HepG2 (cell line): ENCODE results near the gene STAT4. TPM values are rescaled to one million over a fixed set of nuclear protein-coding genes. Genes with fewer than 3 reads are reported as not detected.

Experiments used
- ATAC-seq: fragments of 200-7000 bp; cut with Tn5 transposase; 3 replicates; pipeline ENCODE4 v1.9.1; 2020; ENCODE audit warnings: mild to moderate bottlenecking, moderate library complexity
- BruUV-seq: library from RNA; stranded (reverse); fragments of 400-500 nt; replicated peaks from 2 replicates; lab custom pipeline; 2021; lab: Mats Ljungman, UMichigan
- CTCF ChIA-PET: fragments of 300-600 bp; formaldehyde crosslinking; extraction: SDS; loops from one replicate; lab custom pipeline; 2021; ENCODE audit warnings: low total read pairs, inconsistent platforms, low intra/inter-chr PET ratio; lab: Yijun Ruan, JAX
- POLR2A ChIA-PET: fragments of 350-600 bp; sonication (Branson Sonifier 250); formaldehyde crosslinking; loops from one replicate; lab custom pipeline; 2020; ENCODE audit warnings: antibody characterized with exemption, inconsistent platforms; lab: Yijun Ruan, JAX
- DNase-seq: peaks from one replicate; pipeline ENCODE4 v3.0.0-alpha.2; 2015; ENCODE audit warnings: low spot score
- FAIRE-seq: peaks from 3 replicates; lab custom pipeline; 2011; peaks lifted over from hg19 to GRCh38; lab: Jason Lieb, UNC
- H2AFZ ChIP-seq: one replicate; pipeline ENCODE4 v1.6.1; 2011; ENCODE audit warnings: low read length, inconsistent platforms
- H3K27ac ChIP-seq: fragments of 300-600 bp; 3 replicates; pipeline ENCODE4 v1.8.0; 2011; ENCODE audit warnings: mixed run types, mild to moderate bottlenecking, mixed read lengths, low read length, inconsistent platforms; ENCODE audit not compliant: insufficient read depth; ENCODE audit errors: extremely low read length
- H3K27me3 ChIP-seq, 2 experiments: fragments of 200-600 bp in 1 of 2; 2 replicates in 1 of 2; 3 replicates in 1 of 2; pipeline versions ENCODE4 v1.6.0 to v1.8.0; 2011; ENCODE audit warnings: low read length in 2 of 2, mild to moderate bottlenecking in 2 of 2, moderate library complexity in 2 of 2, inconsistent platforms in 1 of 2; ENCODE audit not compliant: insufficient read depth in 2 of 2, control insufficient read depth in 1 of 2
- H3K36me3 ChIP-seq, 2 experiments: fragments of 200-600 bp in 1 of 2; replicated peaks in 1 of 2; 2 replicates in 1 of 2; 3 replicates in 1 of 2; pipeline versions ENCODE4 v1.5.1 to v1.8.0; 2011; ENCODE audit warnings: low read length in 2 of 2, inconsistent platforms in 1 of 2; ENCODE audit not compliant: insufficient read depth in 2 of 2, control insufficient read depth in 1 of 2
- H3K4me1 ChIP-seq: 2 replicates; pipeline ENCODE4 v1.5.1; 2012; ENCODE audit warnings: low read length, inconsistent platforms; ENCODE audit not compliant: insufficient read depth
- H3K4me2 ChIP-seq: 2 replicates; pipeline ENCODE4 v1.6.0; 2011; ENCODE audit warnings: low read depth, low read length, inconsistent platforms
- H3K4me3 ChIP-seq, 3 experiments: fragments of 200-600 bp in 1 of 3; sonication (generic), shearing (Covaris generic) in 1 of 3; replicated peaks in 1 of 3; 2 replicates each; pipeline ENCODE4 v1.5.1; 2011 to 2016; ENCODE audit warnings: low read length in 3 of 3, inconsistent platforms in 2 of 3, low read depth in 2 of 3, mild to moderate bottlenecking in 2 of 3, control low read depth in 1 of 3, mixed read lengths in 1 of 3; ENCODE audit not compliant: insufficient read depth in 1 of 3
- H3K79me2 ChIP-seq: one replicate; pipeline ENCODE4 v1.6.1; 2011; ENCODE audit warnings: low read length, inconsistent platforms; ENCODE audit not compliant: insufficient read depth
- H3K9ac ChIP-seq: 2 replicates; pipeline ENCODE4 v1.6.0; 2011; ENCODE audit warnings: mild to moderate bottlenecking, low read depth, low read length, inconsistent platforms; ENCODE audit not compliant: insufficient read depth
- H3K9me3 ChIP-seq: 2 replicates; pipeline ENCODE4 v1.5.1; 2012; ENCODE audit warnings: mild to moderate bottlenecking, low read length
- H4K20me1 ChIP-seq: 2 replicates; pipeline ENCODE4 v1.6.0; 2011; ENCODE audit warnings: inconsistent platforms, mild to moderate bottlenecking, low read length, moderate library complexity; ENCODE audit not compliant: insufficient read depth
- CCDC6 ChIP-seq: sonication (generic); formaldehyde crosslinking; IDR thresholded peaks from 2 replicates; pipeline ENCODE4 v1.8.1; 2022; ENCODE audit warnings: mild to moderate bottlenecking, missing genetic modification reagents, moderate library complexity
- GPN1 ChIP-seq: sonication (generic); formaldehyde crosslinking; IDR thresholded peaks from 2 replicates; pipeline ENCODE4 v1.5.1; 2020; ENCODE audit warnings: missing genetic modification reagents, borderline replicate concordance
- ZKSCAN5 ChIP-seq: sonication (generic); formaldehyde crosslinking; IDR thresholded peaks from 2 replicates; pipeline ENCODE4 v1.5.1; 2020; ENCODE audit warnings: mild to moderate bottlenecking, missing genetic modification reagents
- ZNF292 ChIP-seq: sonication (generic); formaldehyde crosslinking; IDR thresholded peaks from 2 replicates; pipeline ENCODE4 v1.8.1; 2022; ENCODE audit warnings: mild to moderate bottlenecking, low read depth, missing genetic modification reagents, borderline replicate concordance
- ZNF446 ChIP-seq: sonication (generic); formaldehyde crosslinking; IDR thresholded peaks from 2 replicates; pipeline ENCODE4 v1.5.0; 2020; ENCODE audit warnings: mild to moderate bottlenecking, missing genetic modification reagents
- WGBS: methylation state at CpG from one replicate; pipeline ENCODE4 v1.1.6; 2017; ENCODE audit warnings: low lambda C conversion rate; 5-methylcytosine and 5-hydroxymethylcytosine counted together
- in situ Hi-C: cut with HindIII; loops from 2 replicates; pipeline ENCODE4 v1.10.0; 2017; ENCODE audit warnings: low pct_unique_long_range_greater_than_20kb; ENCODE audit not compliant: extremely low pct_ligation_motif_present
- intact Hi-C: fragments of 100-400 bp; cut with micrococcal nuclease; formaldehyde crosslinking; loops from one replicate; pipeline ENCODE4 v1.10.0; 2022; ENCODE audit not compliant: unreplicated experiment
- polyA plus RNA-seq, 8 experiments: library from polyadenylated mRNA; depleted of rRNA in 3 of 8; stranded (reverse) in 7 of 8; unstranded in 1 of 8; fragments of >200 nt; fragmentation: Illumina TruSeq in 4 of 8; extraction: Trizol in 4 of 8; gene quantifications; 2 replicates each; pipeline versions ENCODE4 v1.2.1 to v1.2.3, GENCODE V29; 2011 to 2016; ENCODE audit warnings: low read depth in 4 of 8, missing spikeins in 1 of 8, mixed read lengths in 1 of 8; ENCODE audit not compliant: insufficient read depth in 1 of 8
- total RNA-seq, 5 experiments: library from RNA; depleted of rRNA; stranded (reverse); fragments of >200 nt; fragmentation: Illumina TruSeq; extraction: Trizol; gene quantifications; 2 replicates each; pipeline ENCODE4 v1.2.3, GENCODE V29; 2016; ENCODE audit warnings: low read depth in 1 of 5
- TF ChIP-seq, protein P1 (sequence below), 2 experiments: fragments of 450-650 bp in 1 of 2; sonication (generic) in 1 of 2; formaldehyde crosslinking; IDR thresholded peaks; 2 replicates each; pipeline versions ENCODE4 v1.5.0 to v1.8.0; 2020 to 2022; ENCODE audit warnings: mild to moderate bottlenecking in 1 of 2, missing genetic modification reagents in 1 of 2
- TF ChIP-seq, protein P2 (sequence below): sonication (generic); formaldehyde crosslinking; IDR thresholded peaks from 2 replicates; pipeline ENCODE4 v1.5.0; 2020; ENCODE audit warnings: mild to moderate bottlenecking, missing genetic modification reagents, borderline replicate concordance
- TF ChIP-seq, protein P3 (sequence below): sonication (generic); formaldehyde crosslinking; conservative IDR thresholded peaks from 2 replicates; pipeline ENCODE4 v1.8.0; 2022; ENCODE audit warnings: low read depth, missing genetic modification reagents
- TF ChIP-seq, protein P4 (sequence below): sonication (generic); formaldehyde crosslinking; IDR thresholded peaks from 2 replicates; pipeline ENCODE4 v1.8.0; 2022; ENCODE audit warnings: mild to moderate bottlenecking, missing genetic modification reagents; ENCODE audit not compliant: insufficient replicate concordance

The STAT4 gene
- total and polyA plus RNA-seq, 2 of the 13 experiments (the other 11 are each of a cell fraction or from before 2014, with no cell fraction given): 0.37 TPM; not detected in 1

DNA sequence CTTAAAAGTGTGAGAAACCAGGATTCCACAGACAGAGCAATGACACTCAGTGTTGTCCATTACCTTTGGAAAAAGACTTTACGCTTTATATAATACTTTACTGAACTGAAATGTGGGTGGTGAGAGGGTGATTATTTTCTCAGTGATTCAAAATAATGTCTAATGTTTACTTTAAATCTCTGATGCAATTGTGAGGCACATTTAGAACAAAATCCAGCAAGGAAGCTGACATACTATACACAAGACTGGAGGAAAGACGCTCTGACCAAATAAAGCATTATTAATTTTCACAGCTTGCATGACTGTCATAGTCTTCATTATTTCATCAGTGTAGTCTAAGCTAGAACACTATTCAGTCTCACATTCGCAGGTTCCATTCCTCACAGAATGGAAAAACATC lies 102.7 kb downstream of the STAT4 start:
- Histone ChIP-seq H3K27ac (no peak overlapping the region), H3K4me2 (no peak overlapping the region), H3K9me3 (0 out of 2 replicates have a peak, but pooled peaks cover 7% of the 10 kb centered on the region), H3K9ac (no peak overlapping the region), H3K27me3 (peaks cover 1 to 5% of the 10 kb centered on the region in 2 experiments; a peak in 3 of 5 replicates)
- in situ Hi-C loops: no loop called here
- BruUV-seq: no TSS peak
- no peak for DNase-seq
- CTCF ChIA-PET: no interaction called here
- POLR2A ChIA-PET: no interaction called here
- TF ChIP-seq GPN1 (CRISPR knock-in tag) (no peak), ZNF446 (CRISPR knock-in tag) (no peak), ZNF292 (no peak), ZKSCAN5 (CRISPR knock-in tag) (no peak)
- TF ChIP-seq, protein P1, sequence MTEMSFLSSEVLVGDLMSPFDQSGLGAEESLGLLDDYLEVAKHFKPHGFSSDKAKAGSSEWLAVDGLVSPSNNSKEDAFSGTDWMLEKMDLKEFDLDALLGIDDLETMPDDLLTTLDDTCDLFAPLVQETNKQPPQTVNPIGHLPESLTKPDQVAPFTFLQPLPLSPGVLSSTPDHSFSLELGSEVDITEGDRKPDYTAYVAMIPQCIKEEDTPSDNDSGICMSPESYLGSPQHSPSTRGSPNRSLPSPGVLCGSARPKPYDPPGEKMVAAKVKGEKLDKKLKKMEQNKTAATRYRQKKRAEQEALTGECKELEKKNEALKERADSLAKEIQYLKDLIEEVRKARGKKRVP (CRISPR knock-in tag; IDR thresholded peaks at IDR 0.05): peak in 1 of 2 experiments; percentile 77; a peak in 2 of 4 replicates
- TF ChIP-seq, all 625 proteins: peak for 1
- Histone ChIP-seq H3K79me2 (no peaks in the 10 kb centered on the region), H2AFZ (no peak overlapping the region), H3K4me1 (peaks cover 17% of the 10 kb centered on the region), H4K20me1 (no peaks in the 10 kb centered on the region), H3K36me3 (no peaks in the 10 kb centered on the region), H3K4me3 (no peak overlapping the region)
- WGBS: 42% methylated on average over 3 of the region's 3 CpGs
- intact Hi-C loops: no loop called here
- ATAC-seq (no peak), FAIRE-seq (no peak)

DNA sequence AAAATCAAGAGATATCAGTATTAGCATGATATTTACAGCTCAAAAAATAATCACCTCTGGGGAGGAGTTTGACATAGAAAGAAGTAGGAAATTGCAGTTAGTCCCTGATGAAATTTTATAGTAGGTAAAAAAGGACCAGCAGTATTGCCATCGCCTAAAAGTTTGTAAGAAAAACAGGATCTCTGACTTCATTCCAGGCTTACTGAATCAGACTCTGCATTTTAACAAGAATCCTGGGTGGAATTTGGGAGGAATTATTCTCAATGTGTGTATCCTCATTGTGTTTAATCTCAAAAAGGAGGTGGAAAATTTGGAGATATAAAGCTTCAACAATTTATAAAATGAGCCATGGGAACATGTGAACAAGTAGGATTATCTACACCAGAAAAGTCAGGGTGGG lies 105.7 kb downstream of the STAT4 start:
- Histone ChIP-seq H3K9ac (no peak overlapping the region), H3K79me2 (no peaks in the 10 kb centered on the region), H3K4me1 (peaks cover 23% of the 10 kb centered on the region), H2AFZ (no peak overlapping the region), H3K27me3 (peaks cover 0 to 5% of the 10 kb centered on the region in 2 experiments; a peak in 2 of 5 replicates), H3K9me3 (0 out of 2 replicates have a peak, but pooled peaks cover 7% of the 10 kb centered on the region), H4K20me1 (no peaks in the 10 kb centered on the region), H3K36me3 (no peaks in the 10 kb centered on the region), H3K4me2 (no peak overlapping the region), H3K27ac (no peak overlapping the region), H3K4me3 (no peak overlapping the region)
- ChIA-PET POLR2A (no interaction called here), CTCF (no interaction called here)
- 65% methylated on average over 1 of the region's 1 CpG for WGBS
- no peak for DNase-seq
- FAIRE-seq: no peak
- ATAC-seq: no peak
- BruUV-seq: no TSS peak
- in situ Hi-C loops: no loop called here
- intact Hi-C loops: no loop called here
- TF ChIP-seq, protein P2, sequence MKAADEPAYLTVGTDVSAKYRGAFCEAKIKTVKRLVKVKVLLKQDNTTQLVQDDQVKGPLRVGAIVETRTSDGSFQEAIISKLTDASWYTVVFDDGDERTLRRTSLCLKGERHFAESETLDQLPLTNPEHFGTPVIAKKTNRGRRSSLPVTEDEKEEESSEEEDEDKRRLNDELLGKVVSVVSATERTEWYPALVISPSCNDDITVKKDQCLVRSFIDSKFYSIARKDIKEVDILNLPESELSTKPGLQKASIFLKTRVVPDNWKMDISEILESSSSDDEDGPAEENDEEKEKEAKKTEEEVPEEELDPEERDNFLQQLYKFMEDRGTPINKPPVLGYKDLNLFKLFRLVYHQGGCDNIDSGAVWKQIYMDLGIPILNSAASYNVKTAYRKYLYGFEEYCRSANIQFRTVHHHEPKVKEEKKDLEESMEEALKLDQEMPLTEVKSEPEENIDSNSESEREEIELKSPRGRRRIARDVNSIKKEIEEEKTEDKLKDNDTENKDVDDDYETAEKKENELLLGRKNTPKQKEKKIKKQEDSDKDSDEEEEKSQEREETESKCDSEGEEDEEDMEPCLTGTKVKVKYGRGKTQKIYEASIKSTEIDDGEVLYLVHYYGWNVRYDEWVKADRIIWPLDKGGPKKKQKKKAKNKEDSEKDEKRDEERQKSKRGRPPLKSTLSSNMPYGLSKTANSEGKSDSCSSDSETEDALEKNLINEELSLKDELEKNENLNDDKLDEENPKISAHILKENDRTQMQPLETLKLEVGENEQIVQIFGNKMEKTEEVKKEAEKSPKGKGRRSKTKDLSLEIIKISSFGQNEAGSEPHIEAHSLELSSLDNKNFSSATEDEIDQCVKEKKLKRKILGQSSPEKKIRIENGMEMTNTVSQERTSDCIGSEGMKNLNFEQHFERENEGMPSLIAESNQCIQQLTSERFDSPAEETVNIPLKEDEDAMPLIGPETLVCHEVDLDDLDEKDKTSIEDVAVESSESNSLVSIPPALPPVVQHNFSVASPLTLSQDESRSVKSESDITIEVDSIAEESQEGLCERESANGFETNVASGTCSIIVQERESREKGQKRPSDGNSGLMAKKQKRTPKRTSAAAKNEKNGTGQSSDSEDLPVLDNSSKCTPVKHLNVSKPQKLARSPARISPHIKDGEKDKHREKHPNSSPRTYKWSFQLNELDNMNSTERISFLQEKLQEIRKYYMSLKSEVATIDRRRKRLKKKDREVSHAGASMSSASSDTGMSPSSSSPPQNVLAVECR (CRISPR knock-in tag): no peak
- TF ChIP-seq, protein P3, sequence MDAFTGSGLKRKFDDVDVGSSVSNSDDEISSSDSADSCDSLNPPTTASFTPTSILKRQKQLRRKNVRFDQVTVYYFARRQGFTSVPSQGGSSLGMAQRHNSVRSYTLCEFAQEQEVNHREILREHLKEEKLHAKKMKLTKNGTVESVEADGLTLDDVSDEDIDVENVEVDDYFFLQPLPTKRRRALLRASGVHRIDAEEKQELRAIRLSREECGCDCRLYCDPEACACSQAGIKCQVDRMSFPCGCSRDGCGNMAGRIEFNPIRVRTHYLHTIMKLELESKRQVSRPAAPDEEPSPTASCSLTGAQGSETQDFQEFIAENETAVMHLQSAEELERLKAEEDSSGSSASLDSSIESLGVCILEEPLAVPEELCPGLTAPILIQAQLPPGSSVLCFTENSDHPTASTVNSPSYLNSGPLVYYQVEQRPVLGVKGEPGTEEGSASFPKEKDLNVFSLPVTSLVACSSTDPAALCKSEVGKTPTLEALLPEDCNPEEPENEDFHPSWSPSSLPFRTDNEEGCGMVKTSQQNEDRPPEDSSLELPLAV (CRISPR knock-in tag): no peak
- TF ChIP-seq CCDC6: no peak
- TF ChIP-seq, protein P4, sequence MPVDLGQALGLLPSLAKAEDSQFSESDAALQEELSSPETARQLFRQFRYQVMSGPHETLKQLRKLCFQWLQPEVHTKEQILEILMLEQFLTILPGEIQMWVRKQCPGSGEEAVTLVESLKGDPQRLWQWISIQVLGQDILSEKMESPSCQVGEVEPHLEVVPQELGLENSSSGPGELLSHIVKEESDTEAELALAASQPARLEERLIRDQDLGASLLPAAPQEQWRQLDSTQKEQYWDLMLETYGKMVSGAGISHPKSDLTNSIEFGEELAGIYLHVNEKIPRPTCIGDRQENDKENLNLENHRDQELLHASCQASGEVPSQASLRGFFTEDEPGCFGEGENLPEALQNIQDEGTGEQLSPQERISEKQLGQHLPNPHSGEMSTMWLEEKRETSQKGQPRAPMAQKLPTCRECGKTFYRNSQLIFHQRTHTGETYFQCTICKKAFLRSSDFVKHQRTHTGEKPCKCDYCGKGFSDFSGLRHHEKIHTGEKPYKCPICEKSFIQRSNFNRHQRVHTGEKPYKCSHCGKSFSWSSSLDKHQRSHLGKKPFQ (CRISPR knock-in tag): no peak
